HEK293 (cell line): Measurements from ENCODE around the gene DDX20.
A peak's percentile ranks its signal among the peaks of the same experiment; 100 is the strongest.

Experiments used
- HOXA7 ChIP-seq: sonication (generic); formaldehyde crosslinking; IDR thresholded peaks from 2 replicates; pipeline ENCODE4 v1.8.1; 2022; ENCODE audit warnings: missing genetic modification reagents, borderline replicate concordance
- KLF7 ChIP-seq: fragments of 450-650 bp; formaldehyde crosslinking; IDR thresholded peaks from 2 replicates; pipeline ENCODE4 v1.5.1; 2016; ENCODE audit warnings: missing biosample characterization, missing genetic modification characterization, borderline replicate concordance
- KLF9 ChIP-seq: fragments of 450-650 bp; formaldehyde crosslinking; IDR thresholded peaks from 2 replicates; pipeline ENCODE4 v1.5.1; 2016; ENCODE audit warnings: missing biosample characterization, missing genetic modification characterization, low read depth
- OSR2 ChIP-seq: fragments of 450-650 bp; formaldehyde crosslinking; IDR thresholded peaks from 2 replicates; pipeline ENCODE4 v1.5.1; 2016; ENCODE audit warnings: missing biosample characterization, missing genetic modification characterization
- SCRT1 ChIP-seq: fragments of 450-650 bp; formaldehyde crosslinking; IDR thresholded peaks from 2 replicates; pipeline ENCODE4 v1.5.1; 2016; ENCODE audit warnings: missing biosample characterization, missing genetic modification characterization, borderline replicate concordance
- WT1 ChIP-seq: fragments of 450-650 bp; formaldehyde crosslinking; IDR thresholded peaks from 2 replicates; pipeline ENCODE4 v1.5.1; 2016; ENCODE audit warnings: missing biosample characterization, missing genetic modification characterization
- ZNF155 ChIP-seq: fragments of 450-650 bp; formaldehyde crosslinking; IDR thresholded peaks from 2 replicates; pipeline ENCODE4 v1.5.1; 2016; ENCODE audit warnings: missing biosample characterization, missing genetic modification characterization
- ZNF174 ChIP-seq: fragments of 450-650 bp; formaldehyde crosslinking; IDR thresholded peaks from 2 replicates; pipeline ENCODE4 v1.5.0; 2017; ENCODE audit warnings: missing biosample characterization, mild to moderate bottlenecking, missing genetic modification characterization
- ZNF221 ChIP-seq: fragments of 450-650 bp; formaldehyde crosslinking; IDR thresholded peaks from 2 replicates; pipeline ENCODE4 v1.5.1; 2017; ENCODE audit warnings: missing biosample characterization, missing genetic modification characterization, borderline replicate concordance
- ZNF23 ChIP-seq: fragments of 450-650 bp; formaldehyde crosslinking; IDR thresholded peaks from 2 replicates; pipeline ENCODE4 v1.5.1; 2016; ENCODE audit warnings: missing biosample characterization, missing genetic modification characterization, borderline replicate concordance
- ZNF341 ChIP-seq: fragments of 450-650 bp; formaldehyde crosslinking; IDR thresholded peaks from 2 replicates; pipeline ENCODE4; 2016; ENCODE audit warnings: low read depth, missing biosample characterization, missing genetic modification characterization
- ZNF350 ChIP-seq: fragments of 450-650 bp; formaldehyde crosslinking; IDR thresholded peaks from 2 replicates; pipeline ENCODE4 v1.5.0; 2017; ENCODE audit warnings: missing biosample characterization, mild to moderate bottlenecking, missing genetic modification characterization
- ZNF416 ChIP-seq: fragments of 450-650 bp; formaldehyde crosslinking; IDR thresholded peaks from 2 replicates; pipeline ENCODE4 v1.5.1; 2016; ENCODE audit warnings: missing biosample characterization, missing genetic modification characterization
- ZNF433 ChIP-seq: fragments of 450-650 bp; formaldehyde crosslinking; IDR thresholded peaks from 2 replicates; pipeline ENCODE4 v1.5.1; 2016; ENCODE audit warnings: missing biosample characterization, missing genetic modification characterization, low read depth
- ZNF501 ChIP-seq: fragments of 450-650 bp; formaldehyde crosslinking; IDR thresholded peaks from 2 replicates; pipeline ENCODE4 v1.5.1; 2016; ENCODE audit warnings: missing biosample characterization, missing genetic modification characterization
- ZNF558 ChIP-seq: fragments of 450-650 bp; formaldehyde crosslinking; IDR thresholded peaks from 2 replicates; pipeline ENCODE4 v1.5.1; 2016; ENCODE audit warnings: missing biosample characterization, missing genetic modification characterization
- ZNF561 ChIP-seq: fragments of 450-650 bp; IDR thresholded peaks from 2 replicates; pipeline ENCODE4 v1.5.1; 2018; ENCODE audit warnings: missing biosample characterization, missing genetic modification characterization, borderline replicate concordance
- ZNF600 ChIP-seq: fragments of 450-650 bp; formaldehyde crosslinking; IDR thresholded peaks from 2 replicates; pipeline ENCODE4 v1.5.1; 2016; ENCODE audit warnings: missing biosample characterization, missing genetic modification characterization
- ZNF626 ChIP-seq: fragments of 450-650 bp; sonication (Bioruptor Pico); formaldehyde crosslinking; IDR thresholded peaks from 2 replicates; pipeline ENCODE4 v1.5.1; 2018; ENCODE audit warnings: missing biosample characterization, missing genetic modification characterization, inconsistent platforms
- ZNF664 ChIP-seq: fragments of 450-650 bp; formaldehyde crosslinking; IDR thresholded peaks from 2 replicates; pipeline ENCODE4 v1.5.1; 2016; ENCODE audit warnings: missing biosample characterization, missing genetic modification characterization
- ZNF701 ChIP-seq: fragments of 450-650 bp; formaldehyde crosslinking; IDR thresholded peaks from 2 replicates; pipeline ENCODE4 v1.5.1; 2016; ENCODE audit warnings: missing biosample characterization, missing genetic modification characterization
- ZNF777 ChIP-seq: fragments of 450-650 bp; formaldehyde crosslinking; IDR thresholded peaks from 2 replicates; pipeline ENCODE4 v1.5.1; 2017; ENCODE audit warnings: missing biosample characterization, missing genetic modification characterization, borderline replicate concordance
- ZNF837 ChIP-seq: fragments of 450-650 bp; formaldehyde crosslinking; IDR thresholded peaks from 2 replicates; pipeline ENCODE4 v1.5.1; 2016; ENCODE audit warnings: missing biosample characterization, missing genetic modification characterization
- ZSCAN23 ChIP-seq: fragments of 450-650 bp; formaldehyde crosslinking; IDR thresholded peaks from 2 replicates; pipeline ENCODE4 v1.5.1; 2016; ENCODE audit warnings: missing biosample characterization, missing genetic modification characterization
- TF ChIP-seq, protein P1 (sequence below): fragments of 450-650 bp; formaldehyde crosslinking; IDR thresholded peaks from 2 replicates; pipeline ENCODE4 v1.5.1; 2016; ENCODE audit warnings: missing biosample characterization, missing genetic modification characterization, borderline replicate concordance
- TF ChIP-seq, protein P2 (sequence below): fragments of 450-650 bp; formaldehyde crosslinking; IDR thresholded peaks from 2 replicates; pipeline ENCODE4 v1.5.1; 2016; ENCODE audit warnings: missing biosample characterization, missing genetic modification characterization
- TF ChIP-seq, protein P3 (sequence below): fragments of 450-650 bp; formaldehyde crosslinking; IDR thresholded peaks from 2 replicates; pipeline ENCODE4 v1.5.1; 2017; ENCODE audit warnings: missing biosample characterization, missing genetic modification characterization
- TF ChIP-seq, protein P4 (sequence below): fragments of 450-650 bp; formaldehyde crosslinking; IDR thresholded peaks from 2 replicates; pipeline ENCODE4 v1.5.0; 2017; ENCODE audit warnings: missing biosample characterization, missing genetic modification characterization, borderline replicate concordance
- TF ChIP-seq, protein P5 (sequence below): fragments of 450-650 bp; IDR thresholded peaks from 2 replicates; pipeline ENCODE4 v1.5.1; 2018; ENCODE audit warnings: missing biosample characterization, mild to moderate bottlenecking, missing genetic modification characterization
- TF ChIP-seq, protein P6 (sequence below): sonication (generic); formaldehyde crosslinking; IDR thresholded peaks from 2 replicates; pipeline ENCODE4 v1.8.1; 2022; ENCODE audit warnings: mild to moderate bottlenecking, moderate library complexity, missing genetic modification reagents

DDX20 gene

DNA sequence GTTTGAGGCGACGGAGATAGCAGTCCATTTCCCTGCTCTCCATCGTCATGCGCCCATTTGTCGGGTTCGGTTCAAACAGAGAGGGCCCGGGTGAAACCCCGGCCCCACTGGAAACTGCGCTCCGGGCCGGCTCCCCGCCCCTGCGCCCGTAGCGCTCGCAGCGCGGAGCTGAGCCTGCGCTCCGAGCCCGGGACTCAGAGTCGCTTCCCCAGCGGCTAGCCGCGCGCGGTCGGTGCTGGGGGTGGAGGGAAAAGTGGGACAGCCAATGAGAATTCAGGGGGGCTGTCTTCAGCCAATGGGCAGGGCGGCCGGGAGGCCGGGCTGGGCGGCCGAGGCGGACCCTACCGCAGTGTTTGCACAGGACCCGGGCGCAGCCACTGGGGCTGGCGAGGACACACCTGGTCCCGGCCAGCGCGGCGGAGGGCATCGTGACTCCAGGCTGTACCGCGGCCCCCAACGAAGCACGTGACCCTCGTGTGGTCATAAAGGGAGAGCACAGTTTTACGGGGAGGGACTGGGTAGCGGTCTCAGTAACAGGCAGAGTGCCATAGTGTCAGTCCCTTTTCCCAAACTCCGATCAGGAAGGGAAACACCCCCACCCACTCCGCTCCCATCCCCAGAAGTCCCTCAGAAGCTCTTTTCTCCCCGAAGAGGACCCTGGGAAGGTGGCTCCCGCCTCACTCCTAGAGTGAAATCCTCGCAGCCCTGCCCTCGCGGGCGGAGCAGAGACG lies 16.3 kb upstream of the DDX20 start, which contains the start of gene INKA2 (continued):
- TF ChIP-seq ZNF174 (no peak), ZNF221 (no peak), OSR2 (tag by site-specific recombination) (peak; percentile 66), ZNF664 (no peak), WT1 (tag by site-specific recombination) (no peak), KLF9 (tag by site-specific recombination) (peak; percentile 8; the same call in 1 of the 2 replicates), ZNF501 (peak; percentile 60; the same call in 1 of the 2 replicates), ZNF837 (tag by site-specific recombination) (no peak), ZNF350 (tag by site-specific recombination) (no peak), ZNF701 (tag by site-specific recombination) (no peak), ZNF155 (tag by site-specific recombination) (no peak), ZNF23 (tag by site-specific recombination) (no peak), ZNF626 (no peak), ZNF433 (no peak), ZNF416 (tag by site-specific recombination) (no peak), KLF7 (no peak; the same call in 1 of the 2 replicates), ZNF600 (tag by site-specific recombination) (peak; percentile 75), ZNF341 (tag by site-specific recombination) (peak; percentile 80), HOXA7 (CRISPR knock-in tag) (no peak), ZNF558 (tag by site-specific recombination) (no peak), ZNF561 (tag by site-specific recombination) (peak; percentile 48; the same call in 1 of the 2 replicates), SCRT1 (tag by site-specific recombination) (no peak), ZNF777 (tag by site-specific recombination) (no peak), ZSCAN23 (tag by site-specific recombination) (peak; percentile 59; the same call in 1 of the 2 replicates)
- TF ChIP-seq, protein P1, sequence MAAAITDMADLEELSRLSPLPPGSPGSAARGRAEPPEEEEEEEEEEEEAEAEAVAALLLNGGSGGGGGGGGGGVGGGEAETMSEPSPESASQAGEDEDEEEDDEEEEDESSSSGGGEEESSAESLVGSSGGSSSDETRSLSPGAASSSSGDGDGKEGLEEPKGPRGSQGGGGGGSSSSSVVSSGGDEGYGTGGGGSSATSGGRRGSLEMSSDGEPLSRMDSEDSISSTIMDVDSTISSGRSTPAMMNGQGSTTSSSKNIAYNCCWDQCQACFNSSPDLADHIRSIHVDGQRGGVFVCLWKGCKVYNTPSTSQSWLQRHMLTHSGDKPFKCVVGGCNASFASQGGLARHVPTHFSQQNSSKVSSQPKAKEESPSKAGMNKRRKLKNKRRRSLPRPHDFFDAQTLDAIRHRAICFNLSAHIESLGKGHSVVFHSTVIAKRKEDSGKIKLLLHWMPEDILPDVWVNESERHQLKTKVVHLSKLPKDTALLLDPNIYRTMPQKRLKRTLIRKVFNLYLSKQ (tag by site-specific recombination), result no peak
- TF ChIP-seq, protein P2, sequence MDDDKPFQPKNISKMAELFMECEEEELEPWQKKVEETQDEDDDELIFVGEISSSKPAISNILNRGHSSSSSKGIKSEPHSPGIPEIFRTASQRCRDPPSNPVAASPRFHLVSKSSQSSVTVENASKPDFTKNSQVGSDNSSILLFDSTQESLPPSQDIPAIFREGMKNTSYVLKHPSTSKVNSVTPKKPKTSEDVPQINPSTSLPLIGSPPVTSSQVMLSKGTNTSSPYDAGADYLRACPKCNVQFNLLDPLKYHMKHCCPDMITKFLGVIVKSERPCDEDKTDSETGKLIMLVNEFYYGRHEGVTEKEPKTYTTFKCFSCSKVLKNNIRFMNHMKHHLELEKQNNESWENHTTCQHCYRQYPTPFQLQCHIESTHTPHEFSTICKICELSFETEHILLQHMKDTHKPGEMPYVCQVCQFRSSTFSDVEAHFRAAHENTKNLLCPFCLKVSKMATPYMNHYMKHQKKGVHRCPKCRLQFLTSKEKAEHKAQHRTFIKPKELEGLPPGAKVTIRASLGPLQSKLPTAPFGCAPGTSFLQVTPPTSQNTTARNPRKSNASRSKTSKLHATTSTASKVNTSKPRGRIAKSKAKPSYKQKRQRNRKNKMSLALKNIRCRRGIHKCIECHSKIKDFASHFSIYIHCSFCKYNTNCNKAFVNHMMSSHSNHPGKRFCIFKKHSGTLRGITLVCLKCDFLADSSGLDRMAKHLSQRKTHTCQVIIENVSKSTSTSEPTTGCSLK (tag by site-specific recombination), result no peak
- TF ChIP-seq, protein P3, sequence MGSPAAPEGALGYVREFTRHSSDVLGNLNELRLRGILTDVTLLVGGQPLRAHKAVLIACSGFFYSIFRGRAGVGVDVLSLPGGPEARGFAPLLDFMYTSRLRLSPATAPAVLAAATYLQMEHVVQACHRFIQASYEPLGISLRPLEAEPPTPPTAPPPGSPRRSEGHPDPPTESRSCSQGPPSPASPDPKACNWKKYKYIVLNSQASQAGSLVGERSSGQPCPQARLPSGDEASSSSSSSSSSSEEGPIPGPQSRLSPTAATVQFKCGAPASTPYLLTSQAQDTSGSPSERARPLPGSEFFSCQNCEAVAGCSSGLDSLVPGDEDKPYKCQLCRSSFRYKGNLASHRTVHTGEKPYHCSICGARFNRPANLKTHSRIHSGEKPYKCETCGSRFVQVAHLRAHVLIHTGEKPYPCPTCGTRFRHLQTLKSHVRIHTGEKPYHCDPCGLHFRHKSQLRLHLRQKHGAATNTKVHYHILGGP (tag by site-specific recombination), result no peak
- TF ChIP-seq, protein P4, sequence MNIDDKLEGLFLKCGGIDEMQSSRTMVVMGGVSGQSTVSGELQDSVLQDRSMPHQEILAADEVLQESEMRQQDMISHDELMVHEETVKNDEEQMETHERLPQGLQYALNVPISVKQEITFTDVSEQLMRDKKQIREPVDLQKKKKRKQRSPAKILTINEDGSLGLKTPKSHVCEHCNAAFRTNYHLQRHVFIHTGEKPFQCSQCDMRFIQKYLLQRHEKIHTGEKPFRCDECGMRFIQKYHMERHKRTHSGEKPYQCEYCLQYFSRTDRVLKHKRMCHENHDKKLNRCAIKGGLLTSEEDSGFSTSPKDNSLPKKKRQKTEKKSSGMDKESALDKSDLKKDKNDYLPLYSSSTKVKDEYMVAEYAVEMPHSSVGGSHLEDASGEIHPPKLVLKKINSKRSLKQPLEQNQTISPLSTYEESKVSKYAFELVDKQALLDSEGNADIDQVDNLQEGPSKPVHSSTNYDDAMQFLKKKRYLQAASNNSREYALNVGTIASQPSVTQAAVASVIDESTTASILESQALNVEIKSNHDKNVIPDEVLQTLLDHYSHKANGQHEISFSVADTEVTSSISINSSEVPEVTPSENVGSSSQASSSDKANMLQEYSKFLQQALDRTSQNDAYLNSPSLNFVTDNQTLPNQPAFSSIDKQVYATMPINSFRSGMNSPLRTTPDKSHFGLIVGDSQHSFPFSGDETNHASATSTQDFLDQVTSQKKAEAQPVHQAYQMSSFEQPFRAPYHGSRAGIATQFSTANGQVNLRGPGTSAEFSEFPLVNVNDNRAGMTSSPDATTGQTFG (tag by site-specific recombination), result no peak
- TF ChIP-seq, protein P5, sequence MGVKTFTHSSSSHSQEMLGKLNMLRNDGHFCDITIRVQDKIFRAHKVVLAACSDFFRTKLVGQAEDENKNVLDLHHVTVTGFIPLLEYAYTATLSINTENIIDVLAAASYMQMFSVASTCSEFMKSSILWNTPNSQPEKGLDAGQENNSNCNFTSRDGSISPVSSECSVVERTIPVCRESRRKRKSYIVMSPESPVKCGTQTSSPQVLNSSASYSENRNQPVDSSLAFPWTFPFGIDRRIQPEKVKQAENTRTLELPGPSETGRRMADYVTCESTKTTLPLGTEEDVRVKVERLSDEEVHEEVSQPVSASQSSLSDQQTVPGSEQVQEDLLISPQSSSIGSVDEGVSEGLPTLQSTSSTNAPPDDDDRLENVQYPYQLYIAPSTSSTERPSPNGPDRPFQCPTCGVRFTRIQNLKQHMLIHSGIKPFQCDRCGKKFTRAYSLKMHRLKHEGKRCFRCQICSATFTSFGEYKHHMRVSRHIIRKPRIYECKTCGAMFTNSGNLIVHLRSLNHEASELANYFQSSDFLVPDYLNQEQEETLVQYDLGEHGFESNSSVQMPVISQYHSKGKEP (tag by site-specific recombination), result no peak
- TF ChIP-seq, protein P6, sequence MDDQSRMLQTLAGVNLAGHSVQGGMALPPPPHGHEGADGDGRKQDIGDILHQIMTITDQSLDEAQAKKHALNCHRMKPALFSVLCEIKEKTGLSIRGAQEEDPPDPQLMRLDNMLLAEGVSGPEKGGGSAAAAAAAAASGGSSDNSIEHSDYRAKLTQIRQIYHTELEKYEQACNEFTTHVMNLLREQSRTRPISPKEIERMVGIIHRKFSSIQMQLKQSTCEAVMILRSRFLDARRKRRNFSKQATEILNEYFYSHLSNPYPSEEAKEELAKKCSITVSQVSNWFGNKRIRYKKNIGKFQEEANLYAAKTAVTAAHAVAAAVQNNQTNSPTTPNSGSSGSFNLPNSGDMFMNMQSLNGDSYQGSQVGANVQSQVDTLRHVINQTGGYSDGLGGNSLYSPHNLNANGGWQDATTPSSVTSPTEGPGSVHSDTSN, result 0 out of 2 replicates have a peak, but pooled peaks have one; percentile 54
